ENCODE measurements around the gene IDH1. TPM values are rescaled to one million over a fixed set of nuclear protein-coding genes. Genes with fewer than 3 reads are reported as not detected.

IDH1 gene
- total RNA-seq, 1 experiment from 2014 or later, result 166 TPM

DNA sequence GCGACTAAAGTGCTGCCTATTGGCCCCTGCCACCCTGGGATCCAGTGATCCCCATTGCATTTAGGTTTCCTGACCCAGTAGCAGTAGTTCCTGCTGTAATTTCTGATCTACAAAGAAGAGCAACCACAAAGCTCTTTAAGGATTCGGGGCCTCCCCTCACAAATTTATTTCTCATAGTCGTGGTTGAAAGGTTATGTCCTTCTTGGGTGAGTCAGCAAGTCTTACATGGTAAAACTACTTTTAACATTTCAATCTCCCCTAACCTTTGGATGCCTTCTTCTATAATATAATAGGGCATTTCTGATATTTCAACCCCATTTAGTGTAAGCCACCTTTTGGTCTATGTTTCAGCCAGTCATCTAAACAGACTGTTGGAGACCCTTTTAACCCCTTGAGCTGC lies 26.1 kb upstream of the IDH1 start:
- Mint-ChIP-seq H3K4me3 (ENCODE audit: low read depth, unreplicated experiment) (no peak overlapping the region), H3K27ac (ENCODE audit: unreplicated experiment) (no peak overlapping the region), H3K4me1 (ENCODE audit: low read depth, unreplicated experiment) (peaks cover 9% of the 10 kb centered on the region), H3K9me3 (ENCODE audit: low read depth, unreplicated experiment) (no peaks in the 10 kb centered on the region), H3K27me3 (ENCODE audit: unreplicated experiment) (no peaks in the 10 kb centered on the region), H3K36me3 (ENCODE audit: insufficient read depth, unreplicated experiment) (peaks cover 20% of the 10 kb centered on the region)
- no peak for DNase-seq
- CTCF ChIA-PET, result no interaction called here
- TF ChIP-seq, protein P1, sequence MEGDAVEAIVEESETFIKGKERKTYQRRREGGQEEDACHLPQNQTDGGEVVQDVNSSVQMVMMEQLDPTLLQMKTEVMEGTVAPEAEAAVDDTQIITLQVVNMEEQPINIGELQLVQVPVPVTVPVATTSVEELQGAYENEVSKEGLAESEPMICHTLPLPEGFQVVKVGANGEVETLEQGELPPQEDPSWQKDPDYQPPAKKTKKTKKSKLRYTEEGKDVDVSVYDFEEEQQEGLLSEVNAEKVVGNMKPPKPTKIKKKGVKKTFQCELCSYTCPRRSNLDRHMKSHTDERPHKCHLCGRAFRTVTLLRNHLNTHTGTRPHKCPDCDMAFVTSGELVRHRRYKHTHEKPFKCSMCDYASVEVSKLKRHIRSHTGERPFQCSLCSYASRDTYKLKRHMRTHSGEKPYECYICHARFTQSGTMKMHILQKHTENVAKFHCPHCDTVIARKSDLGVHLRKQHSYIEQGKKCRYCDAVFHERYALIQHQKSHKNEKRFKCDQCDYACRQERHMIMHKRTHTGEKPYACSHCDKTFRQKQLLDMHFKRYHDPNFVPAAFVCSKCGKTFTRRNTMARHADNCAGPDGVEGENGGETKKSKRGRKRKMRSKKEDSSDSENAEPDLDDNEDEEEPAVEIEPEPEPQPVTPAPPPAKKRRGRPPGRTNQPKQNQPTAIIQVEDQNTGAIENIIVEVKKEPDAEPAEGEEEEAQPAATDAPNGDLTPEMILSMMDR (IDR thresholded peaks at IDR 0.05; ENCODE audit: unreplicated experiment), result no peak
- no TSS peak for BruUV-seq (replicated peaks)
- intact Hi-C loops (cut with micrococcal nuclease; ENCODE audit: unreplicated experiment), result no loop called here

DNA sequence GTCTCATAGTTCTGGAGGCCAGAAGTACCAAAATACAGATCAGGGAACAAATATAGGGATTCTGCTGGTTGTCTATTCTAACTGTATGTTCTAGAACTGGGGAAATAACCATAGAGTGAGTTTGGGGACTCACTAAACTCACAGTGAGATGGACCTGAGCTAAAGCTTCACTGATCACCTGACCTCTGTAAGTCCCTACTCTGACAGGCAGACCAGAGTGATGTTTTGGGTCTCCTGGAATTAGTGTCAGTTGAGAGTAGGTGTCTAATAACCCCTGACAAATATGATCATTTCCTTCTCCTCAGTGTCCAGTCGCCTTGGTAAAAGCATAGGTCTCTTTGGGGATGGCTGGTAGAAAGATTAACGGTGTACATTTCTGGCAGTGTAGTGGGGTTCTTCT lies 25.4 kb upstream of the IDH1 start:
- BruUV-seq (replicated peaks), result no TSS peak
- DNase-seq, result no peak
- intact Hi-C loops (cut with micrococcal nuclease; ENCODE audit: unreplicated experiment), result no loop called here
- Mint-ChIP-seq H3K4me1 (ENCODE audit: low read depth, unreplicated experiment) (peaks cover 9% of the 10 kb centered on the region), H3K36me3 (ENCODE audit: insufficient read depth, unreplicated experiment) (peaks cover 18% of the 10 kb centered on the region), H3K9me3 (ENCODE audit: low read depth, unreplicated experiment) (no peaks in the 10 kb centered on the region), H3K27ac (ENCODE audit: unreplicated experiment) (no peak overlapping the region), H3K4me3 (ENCODE audit: low read depth, unreplicated experiment) (no peak overlapping the region), H3K27me3 (ENCODE audit: unreplicated experiment) (no peaks in the 10 kb centered on the region)
- TF ChIP-seq, protein P1 (IDR thresholded peaks at IDR 0.05; ENCODE audit: unreplicated experiment), result no peak
- CTCF ChIA-PET, result no interaction called here

GRCh38 chr2:208279236-208279635 lies 24.4 kb upstream of the IDH1 start:
- H3K4me1 Mint-ChIP-seq (ENCODE audit: low read depth, unreplicated experiment), result peaks cover 9% of the 10 kb centered on the region
- H3K4me3 Mint-ChIP-seq (ENCODE audit: low read depth, unreplicated experiment), result no peak overlapping the region
- intact Hi-C loops (cut with micrococcal nuclease; ENCODE audit: unreplicated experiment), result no loop called here
- BruUV-seq (replicated peaks), result no TSS peak
- H3K27me3 Mint-ChIP-seq (ENCODE audit: unreplicated experiment), result no peaks in the 10 kb centered on the region
- no peak overlapping the region for H3K27ac Mint-ChIP-seq (ENCODE audit: unreplicated experiment)
- DNase-seq, result no peak
- H3K9me3 Mint-ChIP-seq (ENCODE audit: low read depth, unreplicated experiment), result no peaks in the 10 kb centered on the region
- TF ChIP-seq, protein P1 (IDR thresholded peaks at IDR 0.05; ENCODE audit: unreplicated experiment), result no peak
- H3K36me3 Mint-ChIP-seq (ENCODE audit: insufficient read depth, unreplicated experiment), result peaks cover 18% of the 10 kb centered on the region
- CTCF ChIA-PET, result no interaction called here

- CTCF ChIA-PET, result no interaction called here
- H3K36me3 Mint-ChIP-seq (ENCODE audit: insufficient read depth, unreplicated experiment), result peaks cover 17% of the 10 kb centered on the region
- peaks cover 9% of the 10 kb centered on the region for H3K4me1 Mint-ChIP-seq (ENCODE audit: low read depth, unreplicated experiment)
- H3K27ac Mint-ChIP-seq (ENCODE audit: unreplicated experiment), result no peak overlapping the region
- TF ChIP-seq, protein P1 (IDR thresholded peaks at IDR 0.05; ENCODE audit: unreplicated experiment), result no peak
- H3K27me3 Mint-ChIP-seq (ENCODE audit: unreplicated experiment), result no peaks in the 10 kb centered on the region
- intact Hi-C loops (cut with micrococcal nuclease; ENCODE audit: unreplicated experiment), result no loop called here
- BruUV-seq (replicated peaks), result no TSS peak
- no peak overlapping the region for H3K4me3 Mint-ChIP-seq (ENCODE audit: low read depth, unreplicated experiment)
- DNase-seq, result no peak
- H3K9me3 Mint-ChIP-seq (ENCODE audit: low read depth, unreplicated experiment), result no peaks in the 10 kb centered on the region
These were observed 23.7 kb upstream of the IDH1 start for GRCh38 chr2:208278549-208278948.

- intact Hi-C loops (cut with micrococcal nuclease; ENCODE audit: unreplicated experiment), result no loop called here
These were observed 19.9 kb upstream of the IDH1 start for GRCh38 chr2:208274748-208275147.

More at GRCh38 chr2:208274748-208275147, 19.9 kb upstream of the IDH1 start:
- H3K4me3 Mint-ChIP-seq (ENCODE audit: low read depth, unreplicated experiment), result no peak overlapping the region
- no peak for DNase-seq
- H3K4me1 Mint-ChIP-seq (ENCODE audit: low read depth, unreplicated experiment), result no peaks in the 10 kb centered on the region
- no peak overlapping the region for H3K27ac Mint-ChIP-seq (ENCODE audit: unreplicated experiment)
- no TSS peak for BruUV-seq (replicated peaks)
- no peaks in the 10 kb centered on the region for H3K27me3 Mint-ChIP-seq (ENCODE audit: unreplicated experiment)
- H3K9me3 Mint-ChIP-seq (ENCODE audit: low read depth, unreplicated experiment), result no peaks in the 10 kb centered on the region
- TF ChIP-seq, protein P1 (IDR thresholded peaks at IDR 0.05; ENCODE audit: unreplicated experiment), result no peak
- CTCF ChIA-PET, result no interaction called here
- peaks cover 7% of the 10 kb centered on the region for H3K36me3 Mint-ChIP-seq (ENCODE audit: insufficient read depth, unreplicated experiment)
